HG03064 (cell line): Measurements from ENCODE around the gene TOP3A.

Experiments used
- ATAC-seq: cut with Tn5 transposase; IDR thresholded peaks from one replicate; pipeline ENCODE4 v1.9.1; 2021; ENCODE audit warnings: low read depth; ENCODE audit not compliant: unreplicated experiment

Gene TOP3A

DNA sequence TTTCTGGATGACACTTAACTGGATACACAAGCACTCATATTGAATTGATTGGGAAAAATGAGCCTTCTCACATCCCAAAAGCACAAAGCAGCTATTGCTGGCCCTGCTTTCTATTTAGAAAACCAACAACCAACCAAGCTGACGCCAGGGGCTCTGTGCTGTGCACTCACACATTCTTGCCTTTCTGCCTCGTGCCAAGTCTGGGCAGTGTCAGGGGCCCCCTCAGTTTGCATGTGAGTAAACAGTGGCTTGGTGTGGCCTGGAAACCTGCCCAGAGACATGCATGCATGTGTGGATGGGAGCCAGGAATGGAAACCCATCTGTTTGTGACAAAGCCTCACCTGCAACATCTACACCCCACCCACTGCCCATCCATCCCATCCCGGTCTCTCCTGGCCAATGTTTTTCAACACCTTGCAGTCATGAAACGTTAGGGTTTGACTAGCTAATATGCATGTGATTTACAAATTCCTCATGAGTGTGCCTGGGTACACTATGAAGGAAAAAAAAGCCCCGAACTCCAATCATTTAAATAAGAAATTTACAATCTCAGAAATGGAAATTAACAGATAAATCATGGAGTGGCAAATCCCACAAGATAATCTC, 33.9 kb downstream of the TOP3A start:
- no peak for ATAC-seq

DNA sequence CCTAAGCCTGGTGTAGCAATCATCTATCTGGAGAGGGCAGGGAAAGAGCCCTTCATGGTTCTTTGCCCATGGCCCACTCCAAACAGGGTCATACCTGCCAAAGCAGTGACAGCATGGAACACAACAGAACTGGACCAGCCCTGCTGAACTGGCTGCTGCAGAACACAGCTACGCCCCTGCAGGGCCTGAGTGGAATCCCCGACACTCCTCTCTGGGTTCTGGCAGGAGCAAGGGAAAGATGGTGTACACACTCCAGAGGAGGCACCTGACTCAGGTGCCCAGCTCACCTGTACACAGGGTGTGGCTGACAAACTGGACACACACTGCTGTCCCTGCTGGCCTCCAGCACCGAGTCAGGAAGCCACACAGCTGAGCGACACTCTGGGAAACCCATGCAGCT, 34.5 kb downstream of the TOP3A start:
- ATAC-seq = no peak

- ATAC-seq = no peak
These were observed 35.9 kb downstream of the TOP3A start for GRCh38 chr17:18278867-18279266.

DNA sequence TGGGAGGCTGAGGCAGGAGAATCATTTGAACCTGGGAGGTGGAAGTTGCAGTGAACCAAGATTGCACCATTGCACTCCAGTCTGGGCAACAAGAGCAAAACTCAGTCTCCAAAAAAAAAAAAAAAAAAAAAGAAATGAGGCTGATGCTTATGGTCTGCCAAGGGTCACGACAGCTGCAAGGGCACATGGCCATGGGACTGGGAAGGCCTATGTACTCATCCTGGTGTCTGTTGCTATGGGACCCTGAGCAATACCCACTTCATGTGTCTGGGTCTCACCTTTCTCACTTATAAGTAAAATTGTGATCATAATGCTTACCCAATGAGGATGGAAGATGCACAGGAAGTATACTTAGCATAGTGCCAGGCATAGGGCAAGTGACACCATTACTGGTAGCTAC, 37.7 kb downstream of the TOP3A start:
- ATAC-seq = no peak

- no peak for ATAC-seq
These were observed 44.5 kb downstream of the TOP3A start for GRCh38 chr17:18270046-18270931.

DNA sequence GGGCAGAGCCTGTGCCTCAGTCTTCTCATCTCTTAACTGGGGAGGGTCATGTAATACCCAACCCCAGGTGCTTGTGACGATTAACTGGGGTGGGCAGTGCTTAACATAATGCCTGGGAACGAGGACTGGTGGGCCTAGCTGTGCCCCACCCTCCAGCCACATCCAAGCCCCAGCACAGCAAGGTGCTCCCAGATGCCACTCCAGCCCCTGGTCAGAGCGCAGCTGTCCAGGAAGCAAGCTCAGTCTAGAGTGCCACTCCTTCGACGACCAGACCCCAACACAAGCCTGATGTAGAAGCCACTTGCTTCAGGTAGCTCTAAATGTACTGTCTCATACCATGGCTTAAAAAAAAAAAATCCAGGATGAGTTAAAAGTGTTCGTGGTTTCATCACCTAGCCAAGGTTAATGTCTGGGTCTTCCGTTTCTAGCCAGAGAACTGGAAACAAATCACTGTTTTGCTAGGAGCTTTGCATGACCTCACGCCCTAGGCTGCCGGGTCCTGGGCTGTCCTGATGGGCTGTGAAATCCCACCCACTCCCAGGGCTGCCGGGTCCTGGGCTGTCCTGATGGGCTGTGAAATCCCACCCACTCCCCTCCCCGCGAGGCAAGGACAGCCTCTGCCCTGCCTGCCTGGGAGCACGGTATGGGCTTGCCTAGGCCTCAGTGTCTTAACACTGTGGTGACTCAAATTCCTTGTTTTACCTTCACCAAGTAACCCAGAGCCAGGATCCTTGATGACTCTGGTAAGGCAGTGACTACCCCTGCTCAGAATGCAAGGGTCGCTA, 46.7 kb downstream of the TOP3A start:
- ATAC-seq = no peak

- no peak for ATAC-seq
These were observed 47.4 kb downstream of the TOP3A start for GRCh38 chr17:18267366-18267765.

GRCh38 chr17:18263885-18264682, 50.7 kb downstream of the TOP3A start:
- no peak for ATAC-seq

- ATAC-seq = no peak
These were observed 52.2 kb downstream of the TOP3A start for GRCh38 chr17:18262641-18263040.

- ATAC-seq = no peak
These were observed 52.7 kb downstream of the TOP3A start for GRCh38 chr17:18262111-18262510.

DNA sequence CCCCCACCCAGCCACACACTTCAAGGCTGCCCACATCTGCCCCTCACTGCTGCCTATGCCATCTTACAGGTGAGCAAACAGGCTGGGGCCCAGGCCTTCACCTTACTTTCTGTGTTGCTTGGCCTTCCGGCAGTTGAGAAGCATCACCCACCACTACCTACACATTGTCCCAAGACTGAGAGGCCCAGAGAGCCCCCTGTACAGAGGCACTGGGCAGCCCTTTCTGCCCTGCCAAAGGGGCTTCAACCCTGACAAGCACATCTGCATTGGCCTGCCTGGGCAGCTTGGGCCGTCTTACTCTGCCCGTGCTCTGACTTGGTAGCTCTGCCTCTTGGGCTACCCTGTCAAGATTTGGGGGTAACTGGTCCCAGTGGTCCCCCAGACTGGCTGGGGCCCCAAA, 53.1 kb downstream of the TOP3A start:
- no peak for ATAC-seq

GRCh38 chr17:18261146-18261515, 53.7 kb downstream of the TOP3A start:
- ATAC-seq = no peak

DNA sequence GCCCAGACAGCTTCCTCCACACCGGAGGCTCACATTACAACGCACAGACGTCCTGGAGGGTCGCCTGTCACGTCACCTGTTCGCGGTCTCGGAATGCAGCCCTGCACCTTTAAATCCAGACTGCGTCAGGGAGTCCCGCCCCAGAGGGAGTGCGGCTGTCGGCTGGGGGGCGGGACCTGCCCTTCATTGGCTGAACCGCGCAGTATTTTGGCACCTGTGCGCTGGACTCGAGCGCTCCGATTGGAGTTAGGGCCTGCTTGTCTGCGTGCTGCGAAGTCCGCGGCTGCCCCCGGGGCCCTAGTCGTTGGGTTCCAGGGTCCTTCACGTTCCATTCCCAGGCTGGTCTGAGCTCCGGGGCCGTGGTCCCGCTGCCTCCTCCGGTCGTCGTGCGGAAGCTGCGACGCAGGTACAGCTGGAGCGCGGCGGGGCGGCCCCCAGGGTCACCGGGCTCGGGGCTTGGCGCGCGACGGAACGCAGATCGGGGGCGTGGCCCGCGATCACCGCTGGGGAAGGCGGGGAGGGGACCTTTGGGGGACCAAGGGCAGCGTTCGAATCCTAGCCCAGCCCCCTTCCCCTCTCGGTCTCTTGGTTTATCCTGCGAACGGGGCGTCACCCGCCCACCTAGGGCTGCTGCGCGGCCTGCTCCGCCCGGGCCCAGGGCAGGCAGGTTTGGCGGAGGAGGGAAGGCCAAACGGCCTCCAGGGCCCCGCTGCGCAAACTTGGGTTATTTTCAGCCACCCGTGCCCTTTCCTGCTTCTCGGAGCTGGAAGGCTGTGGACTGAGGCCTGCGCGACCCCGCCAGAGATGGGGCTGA, 54.3 kb downstream of the TOP3A start, which contains the start of gene MIEF2:
MIEF2 (plus strand) TSS at position 331 of the 814 bp plus-strand sequence. CDS start 2,059 bp downstream, outside the sequence.
- ATAC-seq = peak; percentile 62

GRCh38 chr17:18259621-18260331, 55.0 kb downstream of the TOP3A start:
- no peak for ATAC-seq

GRCh38 chr17:18258356-18259038, 56.3 kb downstream of the TOP3A start, which contains the start of gene FLII:
TSS of gene FLII (minus strand) at chr17:18258738. CDS start at chr17:18258690, 48 bp downstream.
- ATAC-seq = peak; percentile 36

- peak; percentile 17 for ATAC-seq
These were observed 56.8 kb downstream of the TOP3A start for GRCh38 chr17:18257982-18258355.

DNA sequence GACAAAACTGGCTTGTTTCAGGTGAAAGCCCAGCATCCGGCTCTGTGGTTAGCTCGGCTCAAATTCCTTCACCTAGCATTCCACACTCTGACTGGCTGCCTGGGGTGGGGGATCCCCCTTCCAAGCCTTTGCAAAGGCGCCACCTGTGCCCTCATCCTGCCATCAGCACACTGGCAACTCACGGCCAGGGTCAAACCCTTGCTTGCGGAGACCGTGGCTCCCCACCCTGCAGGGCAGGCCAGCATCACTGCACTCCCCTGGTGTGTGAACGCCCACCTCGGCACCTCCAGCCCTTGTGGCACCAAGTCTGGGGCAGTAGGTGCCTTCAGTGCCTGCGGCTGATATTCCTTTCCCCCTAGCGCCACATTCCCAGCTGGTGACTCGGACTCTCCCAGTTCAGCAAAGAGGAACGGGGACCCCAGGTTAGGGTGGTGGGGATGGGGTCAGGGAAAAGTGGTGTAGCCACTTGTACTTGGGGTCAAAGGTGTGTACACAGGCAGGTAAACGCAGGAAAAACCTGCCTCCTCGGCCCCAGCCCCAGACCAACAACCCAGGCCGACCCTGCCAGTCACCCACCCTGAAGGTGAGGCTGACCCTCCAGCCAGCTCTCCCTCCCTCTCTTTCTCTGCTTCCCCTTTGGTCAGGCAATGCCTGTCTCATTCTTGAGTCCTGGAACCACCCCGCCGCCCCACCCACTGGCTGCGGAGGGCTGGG, 57.4 kb downstream of the TOP3A start:
- ATAC-seq = no peak

- ATAC-seq = no peak
These were observed 58.0 kb downstream of the TOP3A start for GRCh38 chr17:18256776-18257175.
